Caco-2 (cell line): ENCODE results near the gene TEX54. TPM values are rescaled to one million over a fixed set of nuclear protein-coding genes. Genes with fewer than 3 reads are reported as not detected.

Source experiments
- BruUV-seq: library from RNA; stranded (reverse); fragments of 400-500 nt; replicated peaks from 2 replicates; lab custom pipeline; 2021; lab: Mats Ljungman, UMichigan
- CTCF ChIA-PET: fragments of 300-600 bp; sonication (Branson Sonifier 250); formaldehyde crosslinking; loops from one replicate; lab custom pipeline; 2022; ENCODE audit warnings: antibody characterized with exemption; lab: Charles Lee
- POLR2A ChIA-PET: fragments of 300-600 bp; sonication (Branson Sonifier 250); formaldehyde crosslinking; loops from one replicate; lab custom pipeline; 2022; ENCODE audit warnings: antibody characterized with exemption; lab: Charles Lee
- DNase-seq, 2 experiments: peaks; one replicate each; pipeline versions ENCODE4 v3.0.0 to v3.0.0-alpha.2; 2020 to 2022
- H3K27me3 ChIP-seq: replicated peaks from 2 replicates; pipeline ENCODE4 v1.6.0; 2011; ENCODE audit warnings: low read length; ENCODE audit not compliant: control insufficient read depth, insufficient read depth
- H3K36me3 ChIP-seq: 2 replicates; pipeline ENCODE4 v1.5.1; 2011; ENCODE audit warnings: low read length; ENCODE audit not compliant: control insufficient read depth, insufficient read depth
- H3K4me1 ChIP-seq: fragments of 250-450 bp; sonication (Bioruptor Pico); 2 replicates; pipeline ENCODE4 v1.5.1; 2020; ENCODE audit warnings: mild to moderate bottlenecking
- H3K4me3 ChIP-seq: 2 replicates; pipeline ENCODE4 v1.5.1; 2011; ENCODE audit warnings: low read depth, mild to moderate bottlenecking, control low read depth, low read length
- H3K9me3 ChIP-seq: fragments of 250-450 bp; sonication (Bioruptor Pico); 2 replicates; pipeline ENCODE4 v1.5.1; 2020; ENCODE audit warnings: mild to moderate bottlenecking, moderate library complexity
- H3K27ac Mint-ChIP-seq: one replicate; pipeline ENCODE4 v1.8.0; 2022; ENCODE audit warnings: mixed read lengths; ENCODE audit not compliant: unreplicated experiment
- H3K27me3 Mint-ChIP-seq: one replicate; pipeline ENCODE4 v1.8.0; 2022; ENCODE audit warnings: mixed read lengths; ENCODE audit not compliant: insufficient read depth, unreplicated experiment
- H3K36me3 Mint-ChIP-seq: one replicate; pipeline ENCODE4 v1.8.0; 2022; ENCODE audit warnings: mild to moderate bottlenecking, mixed read lengths; ENCODE audit not compliant: insufficient read depth, unreplicated experiment
- H3K4me1 Mint-ChIP-seq: one replicate; pipeline ENCODE4 v1.8.0; 2022; ENCODE audit warnings: low read depth, mixed read lengths; ENCODE audit not compliant: unreplicated experiment
- H3K4me3 Mint-ChIP-seq: one replicate; pipeline ENCODE4 v1.8.0; 2022; ENCODE audit warnings: mild to moderate bottlenecking, moderate library complexity, mixed read lengths; ENCODE audit not compliant: unreplicated experiment
- H3K9me3 Mint-ChIP-seq: one replicate; pipeline ENCODE4 v1.8.0; 2022; ENCODE audit warnings: mixed read lengths; ENCODE audit not compliant: unreplicated experiment
- CTCF ChIP-seq, 2 experiments: fragments of 200-600 bp in 1 of 2; IDR thresholded peaks; 1 replicate in 1 of 2; 2 replicates in 1 of 2; pipeline versions ENCODE4 v1.5.1 to v1.8.0; 2011 to 2022; ENCODE audit warnings: antibody characterized with exemption in 1 of 2, control low read depth in 1 of 2, inconsistent platforms in 1 of 2, low read depth in 1 of 2, low read length in 1 of 2, mild to moderate bottlenecking in 1 of 2, moderate library complexity in 1 of 2; ENCODE audit not compliant: insufficient read depth in 1 of 2, severe bottlenecking in 1 of 2, unreplicated experiment in 1 of 2
- intact Hi-C: fragments of 100-400 bp; cut with micrococcal nuclease; formaldehyde crosslinking; loops from one replicate; pipeline ENCODE4 v1.10.0; 2022; ENCODE audit not compliant: unreplicated experiment
- total RNA-seq: library from RNA; stranded (reverse); gene quantifications from 2 replicates; pipeline ENCODE4 v1.2.3, GENCODE V29; 2022

The TEX54 gene
- total RNA-seq, 1 experiment from 2014 or later: 0.95 TPM

- Histone ChIP-seq H3K36me3 (no peaks in the 10 kb centered on the region), H3K4me1 (no peaks in the 10 kb centered on the region; the same call in 1 of the 2 replicates), H3K4me3 (no peak overlapping the region), H3K9me3 (no peaks in the 10 kb centered on the region), H3K27me3 (no peaks in the 10 kb centered on the region)
- intact Hi-C loops: no loop called here
- no peak overlapping the region for H3K27ac Mint-ChIP-seq
- ChIA-PET CTCF (interaction anchor here (1.2 kb wide), 1 partner anchor 25 kb away, joined by 4 read pairs; the partner anchor contains the start of gene TMEM179B), POLR2A (interaction anchor here (0.6 to 1.6 kb wide), 4 partner anchors 16 to 44 kb away, joined by 3 to 20 read pairs (median 8); partner anchors contain the start of genes STX5 and TMEM179B)
- no peak for DNase-seq
- no peaks in the 10 kb centered on the region for H3K9me3 Mint-ChIP-seq
- H3K27me3 Mint-ChIP-seq: no peaks in the 10 kb centered on the region
- no TSS peak for BruUV-seq
- no peak overlapping the region for H3K4me3 Mint-ChIP-seq
- no peak for TF ChIP-seq CTCF (IDR thresholded peaks at IDR 0.05; ENCODE audit: insufficient read depth in 1 of 2, low read depth in 1 of 2, low read length in 1 of 2, severe bottlenecking in 1 of 2, unreplicated experiment in 1 of 2)
- H3K4me1 Mint-ChIP-seq: no peaks in the 10 kb centered on the region
- peaks cover 21% of the 10 kb centered on the region for H3K36me3 Mint-ChIP-seq
Measured at GRCh38 chr11:62811659-62812058, 21.0 kb downstream of the TEX54 start.

- no peaks in the 10 kb centered on the region for H3K36me3 ChIP-seq
- H3K9me3 ChIP-seq: no peaks in the 10 kb centered on the region
- H3K27ac Mint-ChIP-seq: no peak overlapping the region
- no peak overlapping the region for H3K4me3 Mint-ChIP-seq
- no peak for DNase-seq
- peaks cover 19% of the 10 kb centered on the region for H3K36me3 Mint-ChIP-seq
- no peaks in the 10 kb centered on the region for H3K9me3 Mint-ChIP-seq
- no peaks in the 10 kb centered on the region for H3K27me3 Mint-ChIP-seq
- H3K4me1 ChIP-seq: no peaks in the 10 kb centered on the region; the same call in 1 of the 2 replicates
- TF ChIP-seq CTCF (IDR thresholded peaks at IDR 0.05; ENCODE audit: insufficient read depth in 1 of 2, low read depth in 1 of 2, low read length in 1 of 2, severe bottlenecking in 1 of 2, unreplicated experiment in 1 of 2): no peak
- intact Hi-C loops: no loop called here
- H3K4me1 Mint-ChIP-seq: no peaks in the 10 kb centered on the region
- no peaks in the 10 kb centered on the region for H3K27me3 ChIP-seq
- BruUV-seq: no TSS peak
- ChIA-PET CTCF (interaction anchor here (0.7 to 1.2 kb wide), 2 partner anchors 17 to 24 kb away, joined by 4 read pairs; partner anchors contain the start of gene TMEM179B), POLR2A (interaction anchor here (0.5 kb wide), 1 partner anchor 43 kb away, joined by 11 read pairs; no protein-coding TSS in a partner anchor)
- no peak overlapping the region for H3K4me3 ChIP-seq
Measured at GRCh38 chr11:62810748-62811147, 21.9 kb downstream of the TEX54 start.

GRCh38 chr11:62806611-62807121 lies 26.0 kb downstream of the TEX54 start:
- intact Hi-C loops: no loop called here
- H3K27ac Mint-ChIP-seq: peak overlapping the region; percentile 98
- BruUV-seq: no TSS peak
- H3K36me3 Mint-ChIP-seq: peaks cover 47% of the 10 kb centered on the region
- H3K4me3 Mint-ChIP-seq: peak overlapping the region; percentile 92
- ChIA-PET CTCF (interaction anchor here (2.2 kb wide), 1 partner anchor 20 kb away, joined by 15 read pairs; the partner anchor contains the start of gene TMEM179B), POLR2A (interaction anchor here (0.6 to 1.7 kb wide), 8 partner anchors 12 to 215 kb away, joined by 3 to 15 read pairs (median 6); partner anchors contain the start of genes POLR2G, STX5, TMEM179B and TUT1)
- H3K4me1 Mint-ChIP-seq: peaks cover 11% of the 10 kb centered on the region
- DNase-seq: no peak
- TF ChIP-seq CTCF (IDR thresholded peaks at IDR 0.05; ENCODE audit: insufficient read depth in 1 of 2, low read depth in 1 of 2, low read length in 1 of 2, severe bottlenecking in 1 of 2, unreplicated experiment in 1 of 2): no peak
- H3K27me3 Mint-ChIP-seq: no peaks in the 10 kb centered on the region
- no peaks in the 10 kb centered on the region for H3K9me3 Mint-ChIP-seq
- no peaks in the 10 kb centered on the region for H3K27me3 ChIP-seq
- H3K4me1 ChIP-seq: no peaks in the 10 kb centered on the region; the same call in 1 of the 2 replicates
- no peaks in the 10 kb centered on the region for H3K9me3 ChIP-seq
- H3K4me3 ChIP-seq: peak overlapping the region; percentile 4; the same call in 1 of the 2 replicates
- no peaks in the 10 kb centered on the region for H3K36me3 ChIP-seq
